ENCODE data around the gene KCNE4.

DNA sequence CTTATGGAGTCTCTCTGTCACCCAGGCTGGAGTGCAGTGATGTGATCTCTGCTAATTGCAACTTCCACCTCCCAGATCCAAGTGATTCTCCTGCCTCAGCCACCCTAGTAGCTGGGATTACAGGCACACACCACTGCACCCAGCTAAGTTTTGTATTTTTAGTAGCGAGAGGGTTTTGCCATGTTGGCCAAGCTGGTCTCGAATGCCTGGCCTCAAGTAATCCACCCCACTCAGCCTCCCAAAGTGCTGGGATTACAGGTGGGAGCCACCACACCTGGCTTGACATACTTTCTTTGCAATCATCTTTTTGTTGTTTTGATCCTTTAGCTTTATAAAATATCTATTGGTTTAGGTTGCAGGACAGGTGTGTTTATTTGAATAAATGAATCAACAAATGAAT is 9.7 kb upstream of the KCNE4 start:
- no peak for TF ChIP-seq YY1 (IDR thresholded peaks at IDR 0.05; ENCODE audit: insufficient read depth, insufficient read length)
- TF ChIP-seq SUZ12 (IDR thresholded peaks at IDR 0.05; ENCODE audit: extremely low read depth, insufficient read depth, insufficient read length): no peak

Measured in NT2/D1 (cell line).